Activated CD8-positive, alpha-beta memory T cell treated with anti-CD3 and anti-CD28 coated beads, Interleukin-2, amount 50 U/mL, for 1 hour (primary cell): ENCODE data around the gene MEX3D.
"Not testable (repeated sequence)": the region's sequence is repeated elsewhere in the genome, so short reads cannot be mapped to it uniquely, and the experiment has no call there.

ENCODE experiments used
- DNase-seq: peaks from one replicate; pipeline ENCODE4 v3.0.0-alpha.2; 2020; ENCODE audit errors: extremely low read depth

Gene MEX3D

GRCh38 chr19:1571358-1571757, 3.2 kb upstream of the MEX3D start:
- no peak for DNase-seq

DNA sequence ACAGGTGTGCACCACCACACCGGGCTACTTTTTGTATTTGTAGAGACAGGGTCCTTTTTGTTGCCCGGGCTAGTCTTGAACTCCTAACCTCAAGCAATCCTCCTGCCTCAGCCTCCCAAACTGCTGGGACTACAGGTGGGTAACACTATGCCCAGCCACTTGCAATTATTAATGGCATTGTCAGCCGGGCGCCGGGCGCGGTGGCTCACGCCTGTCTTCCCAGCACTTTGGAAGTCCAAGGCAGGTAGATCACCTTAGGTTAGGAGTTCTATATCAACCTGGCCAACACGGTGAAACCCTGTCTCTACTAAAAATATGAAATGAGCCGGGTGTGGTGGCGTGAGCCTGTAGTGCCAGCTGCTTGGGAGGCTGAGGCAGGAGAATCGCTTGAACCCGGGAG, 2.7 kb upstream of the MEX3D start:
- no peak for DNase-seq

DNA sequence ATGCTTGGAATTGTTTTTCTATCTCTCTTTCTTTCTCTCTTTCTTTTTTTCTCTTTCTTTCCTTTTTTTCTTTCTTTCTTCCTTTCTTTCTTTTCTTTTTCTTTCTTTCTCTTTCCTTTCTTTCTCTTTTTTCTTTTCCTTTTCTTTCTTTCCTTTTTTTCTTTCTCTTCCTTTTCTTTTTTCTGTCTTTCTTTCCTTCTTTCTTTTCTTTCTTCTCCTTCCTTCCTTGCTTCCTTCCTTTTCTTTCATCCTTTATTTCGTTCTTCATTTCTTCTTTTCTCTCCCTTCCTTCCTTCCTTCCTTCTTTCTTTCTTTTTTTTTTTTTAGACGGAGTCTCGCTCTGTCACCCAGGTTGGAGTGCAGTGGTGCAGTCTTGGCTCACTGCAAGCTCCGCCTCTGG, 1.9 kb upstream of the MEX3D start:
- no peak for DNase-seq

GRCh38 chr19:1567848-1568227, 287 bp downstream of the MEX3D start:
- DNase-seq = no peak

- DNase-seq = no peak
Observed at GRCh38 chr19:1567116-1567847, 843 bp downstream of the MEX3D start.

- DNase-seq = no peak
Observed at GRCh38 chr19:1566392-1567115, 1.6 kb downstream of the MEX3D start.

GRCh38 chr19:1563251-1563650, 4.9 kb downstream of the MEX3D start:
- DNase-seq = no peak

DNA sequence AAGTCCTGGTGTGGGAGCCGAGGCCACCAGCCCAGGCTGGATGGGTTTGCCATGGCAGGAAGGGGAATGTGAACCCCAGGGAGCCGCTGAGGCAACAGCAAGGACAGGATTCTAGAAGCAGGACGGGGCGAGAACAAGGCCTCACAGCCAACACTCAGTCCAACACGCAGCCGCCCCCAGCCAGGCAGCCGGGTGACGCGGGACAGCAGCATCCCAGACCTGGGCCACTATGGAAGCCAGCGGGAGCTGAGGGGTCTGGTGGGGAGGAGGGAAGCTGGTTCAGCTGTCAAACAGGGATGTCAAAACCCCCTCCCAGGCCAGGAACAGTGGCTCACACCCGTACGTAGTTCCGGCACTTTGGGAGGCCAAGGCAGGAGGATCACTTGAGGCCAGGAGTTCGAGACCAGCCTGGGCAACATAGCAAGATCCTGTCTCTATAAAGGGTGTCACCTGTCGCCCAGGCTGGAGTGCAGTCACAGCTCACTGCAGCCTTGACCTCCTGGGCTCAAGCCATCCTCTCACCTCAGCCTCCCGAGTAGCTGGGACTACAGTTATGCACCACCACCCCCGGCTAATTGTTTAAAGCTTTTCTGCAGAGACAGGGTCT, 6.8 kb downstream of the MEX3D start:
- no peak for DNase-seq

DNA sequence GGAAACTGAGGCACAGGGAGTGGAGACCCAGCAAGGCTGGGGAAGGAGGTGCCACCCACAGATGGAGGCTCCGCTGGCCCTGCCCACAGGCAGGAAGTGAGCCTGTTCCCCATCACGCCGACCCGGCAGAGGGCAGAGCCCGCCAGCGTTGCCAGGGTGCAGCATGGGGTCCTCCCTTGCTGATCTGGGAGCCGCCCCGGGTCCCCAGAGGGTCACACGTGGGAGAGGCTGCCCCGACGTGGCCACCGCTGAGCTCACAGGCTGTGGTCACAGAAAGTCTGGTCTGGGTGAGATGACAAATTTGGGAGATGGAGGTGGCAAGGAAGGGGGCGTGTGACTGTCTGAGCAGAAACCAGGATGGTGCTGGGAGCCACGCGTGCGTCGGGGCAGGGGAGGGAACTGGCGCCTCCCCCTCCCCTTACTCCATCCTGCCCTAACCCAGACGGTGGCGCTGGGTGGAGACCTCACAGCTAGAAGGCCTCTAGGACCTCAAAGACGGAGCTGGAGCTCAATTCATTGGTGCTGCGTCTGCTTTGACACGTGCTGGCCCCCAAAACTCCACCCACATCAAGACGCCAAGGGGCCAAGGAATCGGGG, 7.7 kb downstream of the MEX3D start:
- DNase-seq = no peak

DNA sequence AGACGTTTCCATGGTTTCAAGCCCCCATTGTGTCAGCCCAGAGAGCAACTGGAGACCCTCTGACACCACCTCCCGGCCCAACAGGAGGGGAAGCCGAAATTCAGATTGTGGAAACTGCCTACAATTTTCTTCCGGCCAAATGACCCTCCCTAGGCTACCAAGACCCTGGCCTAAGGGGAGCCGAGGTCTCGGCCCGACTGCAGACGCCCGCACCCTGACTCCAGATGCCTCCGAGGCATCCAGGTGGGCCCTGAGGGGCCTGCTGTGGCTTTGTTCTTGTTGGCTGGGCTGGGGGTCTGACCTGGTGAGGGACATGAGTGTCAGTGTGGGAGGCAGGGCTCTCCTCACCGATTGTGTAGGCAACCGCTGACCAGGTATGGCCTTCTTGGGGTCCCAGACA, 9.6 kb downstream of the MEX3D start:
- DNase-seq = no peak

DNA sequence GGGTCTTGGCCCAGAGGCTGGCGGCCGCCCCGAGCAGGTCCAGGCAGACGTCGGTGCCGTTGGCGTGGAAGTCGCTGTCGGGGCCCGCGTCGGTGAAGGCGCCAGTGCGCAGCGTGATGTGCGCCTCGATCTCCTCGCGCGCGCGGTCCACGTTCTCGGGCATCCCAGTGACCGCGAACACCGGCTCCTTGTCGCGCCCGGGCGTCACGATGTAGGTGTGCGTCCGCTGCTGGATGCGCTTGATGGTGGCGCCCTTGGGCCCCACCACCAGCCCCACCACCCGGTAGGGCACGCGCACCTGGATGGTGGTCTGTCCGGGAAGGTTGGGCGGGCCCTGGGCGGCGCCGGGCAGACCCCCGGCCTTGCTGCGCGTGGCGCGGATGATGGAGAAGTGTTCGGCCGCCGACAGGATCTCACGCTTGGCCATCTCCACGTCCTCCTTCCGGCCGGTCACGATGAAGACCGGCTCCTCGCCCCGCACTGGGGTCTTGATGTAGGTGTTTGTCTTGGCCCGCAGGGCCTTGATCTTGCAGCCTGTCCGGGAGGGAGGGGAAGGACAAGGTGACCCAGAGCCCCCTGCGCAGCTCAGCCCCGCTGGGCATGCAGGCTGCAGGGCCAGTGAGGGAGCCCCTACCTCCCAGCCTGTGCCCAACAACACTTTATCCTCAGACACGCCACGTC, 11.6 kb downstream of the MEX3D start:
- no peak for DNase-seq

DNA sequence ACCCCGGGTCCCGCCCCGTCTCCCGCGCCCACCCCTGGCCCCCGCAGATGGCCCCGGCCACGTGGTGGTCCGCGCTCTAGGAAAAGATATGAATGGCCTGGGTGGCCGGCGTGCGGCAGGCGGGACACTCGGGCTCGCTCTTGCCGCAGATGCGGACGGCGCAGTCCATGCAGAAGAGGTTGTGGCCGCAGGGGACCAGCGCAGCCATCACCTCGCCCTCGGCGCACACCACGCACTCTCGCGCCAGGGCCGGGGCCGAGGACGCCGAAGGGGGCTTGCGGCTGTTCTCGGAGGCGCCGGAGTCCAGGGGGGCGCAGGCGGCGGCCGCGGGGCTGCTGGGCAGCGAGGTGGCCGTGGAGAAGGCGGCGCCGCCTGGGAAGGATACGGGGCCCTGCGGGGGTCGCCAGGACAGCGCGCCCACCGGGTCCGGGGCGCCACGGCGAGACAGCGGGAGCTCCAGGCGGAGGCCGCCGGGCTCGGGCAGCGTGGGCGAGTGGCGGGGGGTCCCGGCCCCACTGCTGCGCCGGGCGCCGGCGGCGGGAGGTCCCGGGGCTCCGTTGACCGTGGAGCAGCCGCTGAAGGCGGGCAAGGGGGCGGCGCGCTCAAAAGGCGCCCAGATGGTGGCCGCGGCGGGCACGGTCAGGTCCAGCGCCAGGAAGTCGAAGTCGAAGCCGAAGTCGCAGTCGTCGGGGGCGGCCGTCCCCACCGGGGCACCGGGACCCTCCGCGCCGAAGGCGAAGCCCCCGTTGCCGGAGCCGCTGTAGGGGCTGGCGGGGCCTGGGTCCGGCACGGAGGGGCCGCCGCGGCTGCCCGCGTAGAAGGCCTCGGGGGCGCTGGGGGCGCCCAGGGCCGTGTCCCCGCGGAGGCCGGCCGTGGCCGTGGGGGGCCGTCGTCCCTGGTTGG, 12.4 kb downstream of the MEX3D start:
- no peak for DNase-seq

DNA sequence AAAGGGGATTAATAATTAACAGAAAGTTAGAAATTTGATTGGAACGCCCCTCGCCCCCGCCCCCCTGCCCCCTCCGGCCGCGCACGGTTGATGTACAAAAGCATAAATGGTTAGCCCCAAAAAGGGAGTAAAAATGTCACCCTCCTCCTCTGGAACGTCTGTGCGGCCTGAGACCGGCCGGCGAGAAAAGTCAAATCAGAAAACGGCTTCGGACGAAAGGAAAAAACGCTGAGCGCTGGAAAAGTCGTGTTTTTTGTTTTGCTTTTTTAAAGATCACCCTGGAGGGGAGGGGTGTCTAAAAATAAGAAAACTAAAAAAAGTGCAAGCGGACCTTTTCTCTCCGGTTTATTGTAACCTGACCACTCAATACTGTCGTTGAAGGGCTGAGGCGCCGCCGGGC, 13.2 kb downstream of the MEX3D start:
- no peak for DNase-seq

- DNase-seq = no peak
Observed at GRCh38 chr19:1553415-1553814, 14.7 kb downstream of the MEX3D start.

GRCh38 chr19:1551068-1552040, 16.8 kb downstream of the MEX3D start:
- no peak for DNase-seq

DNA sequence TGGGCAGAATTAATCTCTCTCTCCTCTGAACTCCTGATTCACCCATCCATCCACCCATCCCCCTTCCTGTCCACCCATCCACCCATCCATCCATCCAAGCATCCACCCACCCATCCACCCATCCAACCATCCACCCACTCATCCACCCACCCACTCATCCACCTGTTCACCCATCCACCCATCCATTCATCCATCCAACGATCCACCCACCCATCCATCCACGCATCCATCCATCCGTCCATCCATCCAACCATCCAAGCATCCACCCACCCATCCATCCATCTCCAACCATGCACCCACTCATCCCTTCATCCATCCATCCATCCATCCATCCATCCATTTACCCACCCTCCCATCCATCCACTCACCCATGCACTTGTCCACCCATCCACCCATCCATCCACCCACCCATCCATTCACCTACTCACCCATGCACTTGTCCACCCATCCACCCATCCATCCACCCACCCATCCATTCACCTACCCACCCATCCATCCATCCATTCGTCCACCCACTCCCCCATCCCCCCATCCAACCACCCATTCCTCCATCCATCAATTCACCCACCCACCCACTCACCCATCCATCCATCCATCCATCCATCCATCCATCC, 18.7 kb downstream of the MEX3D start:
- no peak for DNase-seq

GRCh38 chr19:1540365-1540925, 27.7 kb downstream of the MEX3D start:
- no peak for DNase-seq

DNA sequence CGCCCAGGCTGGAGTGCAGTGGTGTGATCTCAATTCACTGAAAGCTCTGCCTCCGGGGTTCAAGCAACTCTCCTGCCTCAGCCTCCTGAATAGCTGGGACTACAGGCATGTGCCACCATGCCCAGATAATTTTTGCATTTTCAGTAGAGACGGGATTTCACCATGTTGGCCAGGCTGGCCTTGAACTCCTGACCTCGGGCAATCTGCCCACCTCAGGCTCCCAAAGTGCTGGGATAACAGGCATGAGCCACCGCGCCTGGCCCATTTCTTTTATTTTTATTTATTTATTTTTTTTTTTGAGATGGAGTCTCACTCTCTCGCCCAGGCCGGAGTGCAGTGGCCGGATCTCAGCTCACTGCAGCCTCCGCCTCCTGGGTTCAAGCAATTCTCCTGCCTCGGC, 28.4 kb downstream of the MEX3D start:
- DNase-seq = not testable (repeated sequence)

- no peak for DNase-seq
Observed at GRCh38 chr19:1538978-1539377, 29.1 kb downstream of the MEX3D start.
